Lower leg skin (tissue), 3 donors: ENCODE measurements around the gene ASB16.

Experiments
- POLR2A ChIP-seq, 2 donors: fragments of 450-650 bp; IDR thresholded peaks; one replicate each; pipeline ENCODE4 v1.6.1; 2016 to 2017; ENCODE audit warnings: antibody characterized with exemption in 2 of 2, mild to moderate bottlenecking in 1 of 2, moderate library complexity in 1 of 2
- TF ChIP-seq, protein P1 (sequence below), 3 donors: fragments of 450-650 bp; IDR thresholded peaks; one replicate each; pipeline ENCODE4 v1.5.1; 2016; ENCODE audit warnings: antibody characterized with exemption in 3 of 3, mild to moderate bottlenecking in 3 of 3, moderate library complexity in 2 of 3

DNA sequence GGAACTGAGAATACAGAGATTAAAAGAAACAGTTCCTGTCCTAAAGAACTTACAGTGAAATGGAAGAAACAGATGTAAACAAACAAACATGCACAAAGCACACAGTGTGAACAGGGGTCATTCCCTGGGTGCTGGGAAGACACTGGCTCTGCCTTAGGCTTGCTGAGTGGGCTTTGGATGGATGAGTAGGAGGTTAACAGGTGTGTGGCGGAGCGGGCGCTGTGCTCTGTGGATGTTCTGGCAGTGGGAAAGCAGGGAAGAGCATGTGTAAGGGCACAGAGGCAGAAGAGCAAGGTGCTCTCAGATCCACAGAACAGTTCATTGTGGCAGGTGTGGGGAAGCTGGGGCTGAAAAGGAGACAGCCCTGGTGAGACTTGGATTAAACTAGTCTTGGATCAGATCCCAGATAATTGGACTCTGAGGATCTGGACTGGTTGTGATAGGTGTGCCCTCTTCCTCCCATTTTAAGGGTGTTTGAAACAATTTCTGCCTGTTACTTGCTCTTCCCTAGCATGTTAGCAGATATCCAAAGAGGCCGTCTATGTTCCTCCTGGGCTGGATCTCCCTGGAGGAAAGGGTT lies 20.7 kb upstream of the ASB16 start:
- TF ChIP-seq, protein P1, sequence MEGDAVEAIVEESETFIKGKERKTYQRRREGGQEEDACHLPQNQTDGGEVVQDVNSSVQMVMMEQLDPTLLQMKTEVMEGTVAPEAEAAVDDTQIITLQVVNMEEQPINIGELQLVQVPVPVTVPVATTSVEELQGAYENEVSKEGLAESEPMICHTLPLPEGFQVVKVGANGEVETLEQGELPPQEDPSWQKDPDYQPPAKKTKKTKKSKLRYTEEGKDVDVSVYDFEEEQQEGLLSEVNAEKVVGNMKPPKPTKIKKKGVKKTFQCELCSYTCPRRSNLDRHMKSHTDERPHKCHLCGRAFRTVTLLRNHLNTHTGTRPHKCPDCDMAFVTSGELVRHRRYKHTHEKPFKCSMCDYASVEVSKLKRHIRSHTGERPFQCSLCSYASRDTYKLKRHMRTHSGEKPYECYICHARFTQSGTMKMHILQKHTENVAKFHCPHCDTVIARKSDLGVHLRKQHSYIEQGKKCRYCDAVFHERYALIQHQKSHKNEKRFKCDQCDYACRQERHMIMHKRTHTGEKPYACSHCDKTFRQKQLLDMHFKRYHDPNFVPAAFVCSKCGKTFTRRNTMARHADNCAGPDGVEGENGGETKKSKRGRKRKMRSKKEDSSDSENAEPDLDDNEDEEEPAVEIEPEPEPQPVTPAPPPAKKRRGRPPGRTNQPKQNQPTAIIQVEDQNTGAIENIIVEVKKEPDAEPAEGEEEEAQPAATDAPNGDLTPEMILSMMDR (IDR thresholded peaks at IDR 0.05): no peak
- no peak for TF ChIP-seq POLR2A (IDR thresholded peaks at IDR 0.05)
